Duodenal mucosa (tissue), 2 donors: Measurements from ENCODE around the gene ARHGEF40.

Experiments
- H3K27ac ChIP-seq: one replicate; pipeline ENCODE4 v1.7.0; 2013; ENCODE audit warnings: low read depth, low read length
- H3K27me3 ChIP-seq, 2 donors: one replicate each; pipeline ENCODE4 v1.7.0; 2013; ENCODE audit warnings: low read length in 2 of 2, control low read depth in 1 of 2; ENCODE audit not compliant: insufficient read depth in 2 of 2, control insufficient read depth in 1 of 2
- H3K36me3 ChIP-seq, 2 donors: one replicate each; pipeline ENCODE4 v1.7.0; 2013; ENCODE audit warnings: low read length in 2 of 2, control low read depth in 1 of 2; ENCODE audit not compliant: insufficient read depth in 2 of 2, control insufficient read depth in 1 of 2
- H3K4me1 ChIP-seq, 2 donors: one replicate each; pipeline ENCODE4 v1.7.0; 2013; ENCODE audit warnings: low read length in 2 of 2, control low read depth in 1 of 2; ENCODE audit not compliant: insufficient read depth in 2 of 2, control insufficient read depth in 1 of 2
- H3K4me3 ChIP-seq, 2 donors: one replicate each; pipeline ENCODE4 v1.7.0; 2013; ENCODE audit warnings: low read length in 2 of 2, low read depth in 1 of 2
- H3K9ac ChIP-seq, 2 donors: one replicate each; pipeline ENCODE4 v1.7.0; 2013; ENCODE audit warnings: low read length in 2 of 2, low read depth in 1 of 2
- H3K9me3 ChIP-seq, 2 donors: one replicate each; pipeline ENCODE4 v1.7.0; 2013; ENCODE audit warnings: low read length in 2 of 2, control low read depth in 1 of 2; ENCODE audit not compliant: control insufficient read depth in 1 of 2

ARHGEF40 gene

DNA sequence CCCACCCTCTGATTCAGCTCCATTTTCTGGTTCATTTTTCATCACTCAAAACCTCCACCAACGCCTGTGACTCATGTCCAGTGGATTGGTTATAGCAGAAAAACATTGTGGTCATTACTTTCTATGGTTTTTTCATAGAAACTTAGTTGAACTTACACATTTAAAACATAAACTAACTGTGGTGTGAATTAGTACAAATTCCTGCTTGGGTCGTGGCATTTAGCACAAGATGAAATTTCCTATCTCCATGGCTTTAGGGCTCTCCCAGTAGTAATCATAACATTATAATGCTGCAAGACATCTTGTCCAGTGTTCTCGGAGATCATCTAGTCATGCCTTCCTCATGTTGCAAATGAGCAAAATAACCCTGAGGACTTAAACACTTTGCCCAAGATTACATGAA lies 20.8 kb upstream of the ARHGEF40 start:
- H3K36me3 ChIP-seq = no peaks in the 10 kb centered on the region
- no peak overlapping the region for H3K9ac ChIP-seq
- H3K27ac ChIP-seq = no peak overlapping the region
- H3K27me3 ChIP-seq = no peaks in the 10 kb centered on the region
- no peak overlapping the region for H3K4me3 ChIP-seq
- H3K9me3 ChIP-seq = no peaks in the 10 kb centered on the region
- H3K4me1 ChIP-seq = peaks cover 8 to 9% of the 10 kb centered on the region in 2 donors

DNA sequence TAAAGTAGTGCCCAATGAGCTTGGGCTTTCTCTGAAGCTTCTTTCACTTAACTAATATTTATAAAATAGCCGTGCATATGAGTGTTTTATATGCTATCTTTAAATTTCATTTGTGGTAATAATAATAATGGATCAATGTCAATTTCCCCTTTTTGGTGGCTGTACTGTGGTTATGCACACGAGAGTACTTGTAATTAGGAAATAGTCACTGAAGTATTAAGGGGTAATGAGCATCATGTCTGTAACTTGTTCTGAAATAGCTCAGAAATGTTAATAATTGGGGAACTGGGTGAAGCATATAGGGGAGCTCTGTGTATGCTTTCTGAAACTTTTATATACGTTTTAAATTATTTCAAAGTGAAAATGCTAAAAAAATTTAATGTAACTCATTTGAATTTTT lies 19.5 kb upstream of the ARHGEF40 start:
- no peak overlapping the region for H3K27ac ChIP-seq
- H3K9me3 ChIP-seq = no peaks in the 10 kb centered on the region
- H3K4me1 ChIP-seq = peaks cover 20 to 21% of the 10 kb centered on the region in 2 donors
- no peaks in the 10 kb centered on the region for H3K36me3 ChIP-seq
- H3K27me3 ChIP-seq = no peaks in the 10 kb centered on the region
- H3K4me3 ChIP-seq = no peak overlapping the region
- H3K9ac ChIP-seq = no peak overlapping the region

- H3K9me3 ChIP-seq = no peaks in the 10 kb centered on the region
- no peaks in the 10 kb centered on the region for H3K36me3 ChIP-seq
- H3K4me3 ChIP-seq = no peak overlapping the region
- no peak overlapping the region for H3K9ac ChIP-seq
- peaks cover 28 to 31% of the 10 kb centered on the region in 2 donors for H3K4me1 ChIP-seq
- no peaks in the 10 kb centered on the region for H3K27me3 ChIP-seq
- no peak overlapping the region for H3K27ac ChIP-seq
Observed at GRCh38 chr14:21053184-21054122, 16.7 kb upstream of the ARHGEF40 start.

DNA sequence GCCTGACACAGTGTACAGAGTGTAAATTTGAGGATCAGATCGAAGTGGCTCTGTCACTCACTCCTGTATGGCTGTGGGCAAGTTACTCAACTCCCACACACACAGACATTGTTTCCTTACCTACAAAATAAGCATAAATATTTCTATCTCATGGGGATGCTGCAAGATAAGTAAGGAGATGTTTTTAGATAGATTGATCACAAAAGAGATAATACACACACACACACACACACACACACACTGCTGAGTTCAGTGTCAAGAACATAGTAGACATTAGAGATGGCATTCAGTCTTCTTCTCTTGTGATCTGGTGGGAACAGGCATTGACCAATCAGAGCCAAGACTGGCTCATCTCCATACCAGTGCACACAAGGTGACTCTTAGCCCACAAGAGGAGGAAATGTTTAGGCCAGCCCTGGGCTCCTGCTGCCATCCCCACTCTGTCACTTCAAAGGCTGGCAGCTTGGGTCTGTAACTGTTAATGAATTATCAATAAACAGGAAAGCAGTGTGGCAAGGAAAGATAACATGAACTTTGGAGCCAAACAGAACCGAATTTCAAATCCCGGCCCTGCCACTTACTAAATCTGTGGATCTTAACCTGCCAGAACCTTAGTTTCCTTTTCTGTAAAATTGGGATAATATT lies 15.9 kb upstream of the ARHGEF40 start:
- no peak overlapping the region for H3K9ac ChIP-seq
- H3K27ac ChIP-seq = no peak overlapping the region
- H3K36me3 ChIP-seq = no peaks in the 10 kb centered on the region
- peak overlapping the region in 1 of 2 donors; percentile 27 for H3K4me3 ChIP-seq
- no peaks in the 10 kb centered on the region for H3K9me3 ChIP-seq
- H3K27me3 ChIP-seq = no peaks in the 10 kb centered on the region
- H3K4me1 ChIP-seq = peaks cover 28 to 31% of the 10 kb centered on the region in 2 donors

- Histone ChIP-seq H3K4me3 (peak overlapping the region in 1 of 2 donors; percentile 27), H3K27me3 (no peaks in the 10 kb centered on the region), H3K4me1 (peaks cover 28 to 31% of the 10 kb centered on the region in 2 donors), H3K36me3 (no peaks in the 10 kb centered on the region), H3K9me3 (no peaks in the 10 kb centered on the region), H3K27ac (no peak overlapping the region), H3K9ac (no peak overlapping the region)
Observed at GRCh38 chr14:21054768-21055145, 15.3 kb upstream of the ARHGEF40 start.

DNA sequence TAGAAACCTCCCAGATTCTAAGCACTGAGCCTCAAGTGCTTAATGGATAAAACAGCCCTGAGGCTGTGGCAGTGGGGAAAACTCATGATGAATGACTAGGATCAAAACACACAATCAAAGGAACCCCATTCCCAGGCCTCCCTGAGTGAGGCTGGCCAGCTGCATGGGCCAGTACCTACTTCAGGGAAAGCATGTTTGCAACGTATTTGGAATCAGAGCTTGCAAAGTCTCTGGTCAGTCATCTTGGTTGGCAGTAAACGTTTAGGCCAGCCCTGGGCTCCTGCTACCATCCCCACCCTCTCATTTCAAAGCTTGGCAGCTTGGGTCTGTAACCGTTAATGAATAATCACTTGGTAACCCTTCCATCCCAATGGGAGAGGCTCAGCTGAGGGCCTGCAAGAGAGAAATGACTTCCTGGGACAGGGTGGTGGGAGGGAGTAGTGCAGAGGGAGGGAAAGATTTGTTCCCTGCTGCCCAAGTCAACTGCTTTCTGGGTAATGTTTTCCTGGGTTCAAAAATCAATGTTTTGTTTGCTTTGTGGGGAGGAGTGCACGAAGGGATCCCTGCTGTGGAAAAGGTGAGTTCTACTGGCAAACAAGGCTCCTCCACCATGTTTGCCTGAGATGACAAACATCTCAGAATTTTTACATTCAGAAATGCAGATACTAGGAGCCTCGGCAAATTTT lies 14.5 kb upstream of the ARHGEF40 start:
- Histone ChIP-seq H3K9ac (no peak overlapping the region), H3K9me3 (no peaks in the 10 kb centered on the region), H3K27me3 (no peaks in the 10 kb centered on the region), H3K36me3 (no peaks in the 10 kb centered on the region), H3K27ac (no peak overlapping the region), H3K4me1 (peaks cover 31 to 32% of the 10 kb centered on the region in 2 donors), H3K4me3 (peak overlapping the region in 1 of 2 donors; percentile 36)

GRCh38 chr14:21056520-21057163 lies 13.5 kb upstream of the ARHGEF40 start:
- no peaks in the 10 kb centered on the region for H3K27me3 ChIP-seq
- no peak overlapping the region for H3K9ac ChIP-seq
- H3K36me3 ChIP-seq = no peaks in the 10 kb centered on the region
- H3K4me3 ChIP-seq = no peak overlapping the region
- H3K4me1 ChIP-seq = peaks cover 35 to 37% of the 10 kb centered on the region in 2 donors
- H3K27ac ChIP-seq = no peak overlapping the region
- no peaks in the 10 kb centered on the region for H3K9me3 ChIP-seq

- Histone ChIP-seq H3K9ac (no peak within 1 kb of the TSS), H3K9me3 (no peaks in the 10 kb centered on the region), H3K4me3 (no peak within 1 kb of the TSS), H3K4me1 (peaks cover 35 to 37% of the 10 kb centered on the region in 2 donors), H3K36me3 (no peaks in the 10 kb centered on the region), H3K27me3 (no peaks in the 10 kb centered on the region), H3K27ac (no peak within 1 kb of the TSS)
Observed at GRCh38 chr14:21057803-21058675, 12.1 kb upstream of the ARHGEF40 start, which contains the start of gene RNASE8. RNASE8 (plus strand) TSS chr14:21057822; CDS start chr14:21057893, 71 bp downstream.

GRCh38 chr14:21058903-21059302 lies 11.2 kb upstream of the ARHGEF40 start:
- Histone ChIP-seq H3K27me3 (no peaks in the 10 kb centered on the region), H3K27ac (no peak overlapping the region), H3K9me3 (no peaks in the 10 kb centered on the region), H3K4me1 (peaks cover 31 to 34% of the 10 kb centered on the region in 2 donors), H3K9ac (no peak overlapping the region), H3K4me3 (no peak overlapping the region), H3K36me3 (no peaks in the 10 kb centered on the region)
